Chondrocyte (in vitro differentiated cells): Measurements from ENCODE around the gene SUCLG2. TPM values are rescaled to one million over a fixed set of nuclear protein-coding genes. Genes with fewer than 3 reads are reported as not detected.

Source experiments
- DNase-seq: peaks from one replicate; pipeline ENCODE4 v3.0.0; 2021; ENCODE audit warnings: mixed read lengths, low spot score
- H3K27ac Mint-ChIP-seq: one replicate; pipeline ENCODE4 v1.8.0; 2021; ENCODE audit warnings: mild to moderate bottlenecking, moderate library complexity, mixed read lengths; ENCODE audit not compliant: unreplicated experiment
- H3K27me3 Mint-ChIP-seq: 2 replicates; pipeline ENCODE4 v1.8.0; 2021; ENCODE audit warnings: low read depth, mixed read lengths
- H3K36me3 Mint-ChIP-seq: 2 replicates; pipeline ENCODE4 v1.8.0; 2021; ENCODE audit warnings: low read depth, mixed read lengths
- H3K4me1 Mint-ChIP-seq: 2 replicates; pipeline ENCODE4 v1.8.0; 2021; ENCODE audit warnings: low read depth, mild to moderate bottlenecking, mixed read lengths
- H3K4me3 Mint-ChIP-seq: one replicate; pipeline ENCODE4 v1.8.0; 2021; ENCODE audit warnings: mild to moderate bottlenecking, moderate library complexity, mixed read lengths; ENCODE audit not compliant: unreplicated experiment
- H3K9me3 Mint-ChIP-seq: 2 replicates; pipeline ENCODE4 v1.8.0; 2021; ENCODE audit warnings: low read depth, mixed read lengths
- total RNA-seq: library from RNA; stranded (reverse); gene quantifications from 3 replicates; pipeline ENCODE4 v1.2.1, GENCODE V29; 2021
- TF ChIP-seq, protein P1 (sequence below): fragments of 200-600 bp; sonication (generic); IDR thresholded peaks from 2 replicates; pipeline ENCODE4 v1.5.0; 2021; ENCODE audit warnings: antibody characterized with exemption, mild to moderate bottlenecking, moderate library complexity

Gene SUCLG2
- total RNA-seq, 1 donor from 2014 or later = 24.3 TPM

- H3K27me3 Mint-ChIP-seq = no peaks in the 10 kb centered on the region
- TF ChIP-seq, protein P1, sequence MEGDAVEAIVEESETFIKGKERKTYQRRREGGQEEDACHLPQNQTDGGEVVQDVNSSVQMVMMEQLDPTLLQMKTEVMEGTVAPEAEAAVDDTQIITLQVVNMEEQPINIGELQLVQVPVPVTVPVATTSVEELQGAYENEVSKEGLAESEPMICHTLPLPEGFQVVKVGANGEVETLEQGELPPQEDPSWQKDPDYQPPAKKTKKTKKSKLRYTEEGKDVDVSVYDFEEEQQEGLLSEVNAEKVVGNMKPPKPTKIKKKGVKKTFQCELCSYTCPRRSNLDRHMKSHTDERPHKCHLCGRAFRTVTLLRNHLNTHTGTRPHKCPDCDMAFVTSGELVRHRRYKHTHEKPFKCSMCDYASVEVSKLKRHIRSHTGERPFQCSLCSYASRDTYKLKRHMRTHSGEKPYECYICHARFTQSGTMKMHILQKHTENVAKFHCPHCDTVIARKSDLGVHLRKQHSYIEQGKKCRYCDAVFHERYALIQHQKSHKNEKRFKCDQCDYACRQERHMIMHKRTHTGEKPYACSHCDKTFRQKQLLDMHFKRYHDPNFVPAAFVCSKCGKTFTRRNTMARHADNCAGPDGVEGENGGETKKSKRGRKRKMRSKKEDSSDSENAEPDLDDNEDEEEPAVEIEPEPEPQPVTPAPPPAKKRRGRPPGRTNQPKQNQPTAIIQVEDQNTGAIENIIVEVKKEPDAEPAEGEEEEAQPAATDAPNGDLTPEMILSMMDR = no peak
- peaks cover 3% of the 10 kb centered on the region for H3K36me3 Mint-ChIP-seq
- H3K27ac Mint-ChIP-seq = no peak overlapping the region
- peaks cover 12% of the 10 kb centered on the region for H3K9me3 Mint-ChIP-seq
- H3K4me1 Mint-ChIP-seq = peaks cover 8% of the 10 kb centered on the region
- no peak for DNase-seq
- no peak overlapping the region for H3K4me3 Mint-ChIP-seq
Observed at GRCh38 chr3:67415511-67415910, 238.9 kb downstream of the SUCLG2 start.

- H3K36me3 Mint-ChIP-seq = peaks cover 3% of the 10 kb centered on the region
- H3K27me3 Mint-ChIP-seq = no peaks in the 10 kb centered on the region
- DNase-seq = no peak
- H3K4me1 Mint-ChIP-seq = peaks cover 8% of the 10 kb centered on the region
- no peak overlapping the region for H3K27ac Mint-ChIP-seq
- peaks cover 5% of the 10 kb centered on the region for H3K9me3 Mint-ChIP-seq
- TF ChIP-seq, protein P1 = no peak
- no peak overlapping the region for H3K4me3 Mint-ChIP-seq
Observed at GRCh38 chr3:67414740-67415139, 239.7 kb downstream of the SUCLG2 start.

- no peak overlapping the region for H3K27ac Mint-ChIP-seq
Observed at GRCh38 chr3:67405193-67405592, 249.2 kb downstream of the SUCLG2 start.

DNA sequence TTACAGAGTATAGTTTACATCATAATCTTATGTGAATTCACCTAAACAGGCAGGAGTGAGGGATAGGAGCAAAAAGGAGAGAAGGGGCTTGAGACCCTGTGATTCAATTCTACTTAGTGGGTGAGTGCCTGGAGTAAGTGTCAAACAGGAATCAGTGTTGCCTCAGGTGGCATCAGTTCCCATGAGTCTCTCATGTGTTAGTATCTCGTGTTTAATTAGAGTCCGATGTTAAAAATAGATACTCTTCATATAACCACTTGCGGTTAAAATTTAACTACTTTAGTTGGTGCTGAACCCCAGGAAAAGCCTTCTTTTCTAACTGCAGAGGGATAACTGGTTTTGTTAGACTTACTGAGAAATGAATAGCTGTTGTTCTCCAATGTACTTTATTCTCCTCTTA lies 251.5 kb downstream of the SUCLG2 start:
- Mint-ChIP-seq H3K27ac (no peak overlapping the region), H3K9me3 (no peaks in the 10 kb centered on the region), H3K36me3 (peaks cover 11% of the 10 kb centered on the region), H3K4me3 (no peak overlapping the region), H3K4me1 (no peaks in the 10 kb centered on the region), H3K27me3 (no peaks in the 10 kb centered on the region)
- no peak for DNase-seq
- TF ChIP-seq, protein P1 = no peak

More at GRCh38 chr3:67405193-67405592, 249.2 kb downstream of the SUCLG2 start:
- DNase-seq = no peak
- no peaks in the 10 kb centered on the region for H3K9me3 Mint-ChIP-seq
- peaks cover 8% of the 10 kb centered on the region for H3K36me3 Mint-ChIP-seq
- no peaks in the 10 kb centered on the region for H3K27me3 Mint-ChIP-seq
- no peaks in the 10 kb centered on the region for H3K4me1 Mint-ChIP-seq
- TF ChIP-seq, protein P1 = no peak
- H3K4me3 Mint-ChIP-seq = no peak overlapping the region

- Mint-ChIP-seq H3K27me3 (no peaks in the 10 kb centered on the region), H3K36me3 (peaks cover 10% of the 10 kb centered on the region), H3K9me3 (no peaks in the 10 kb centered on the region), H3K4me3 (no peak overlapping the region), H3K27ac (no peak overlapping the region), H3K4me1 (no peaks in the 10 kb centered on the region)
- DNase-seq = no peak
- TF ChIP-seq, protein P1 = no peak
Observed at GRCh38 chr3:67401921-67402320, 252.5 kb downstream of the SUCLG2 start.
